Fibroblast of lung (primary cell): ENCODE measurements around the gene CLNK. TPM values are rescaled to one million over a fixed set of nuclear protein-coding genes. Genes with fewer than 3 reads are reported as not detected.

Source experiments
- DNase-seq, 2 donors: peaks; one replicate each; pipeline versions ENCODE4 v3.0.0 to v3.0.0-alpha.2; 2010; ENCODE audit warnings: low read depth in 2 of 2
- H2AFZ ChIP-seq: 2 replicates; pipeline ENCODE4 v1.5.1; 2012; ENCODE audit warnings: low read length, control low read depth, inconsistent platforms
- H3K27ac ChIP-seq: 2 replicates; pipeline ENCODE4 v1.5.1; 2011; ENCODE audit warnings: low read length, control low read depth; ENCODE audit not compliant: insufficient read depth
- H3K27me3 ChIP-seq: 2 replicates; pipeline ENCODE4 v1.5.1; 2011; ENCODE audit warnings: mild to moderate bottlenecking, low read length; ENCODE audit not compliant: control insufficient read depth, insufficient read depth
- H3K36me3 ChIP-seq: 2 replicates; pipeline ENCODE4 v1.5.1; 2011; ENCODE audit warnings: low read length; ENCODE audit not compliant: control insufficient read depth, insufficient read depth
- H3K4me1 ChIP-seq: 2 replicates; pipeline ENCODE4 v1.5.1; 2011; ENCODE audit warnings: low read length; ENCODE audit not compliant: control insufficient read depth, insufficient read depth; ENCODE audit errors: extremely low read depth
- H3K4me2 ChIP-seq: 2 replicates; pipeline ENCODE4 v1.5.1; 2011; ENCODE audit warnings: low read length, control low read depth; ENCODE audit not compliant: insufficient read depth; ENCODE audit errors: extremely low read depth
- H3K4me3 ChIP-seq, 4 experiments: fragments of 200-600 bp in 1 of 4; sonication (generic) in 1 of 4; replicated peaks in 1 of 4; 2 replicates each; pipeline ENCODE4 v1.5.1; 2011 to 2016; ENCODE audit warnings: low read length in 4 of 4, low read depth in 3 of 4, mild to moderate bottlenecking in 3 of 4, control low read depth in 2 of 4, inconsistent platforms in 1 of 4, mixed read lengths in 1 of 4; ENCODE audit not compliant: insufficient read depth in 1 of 4; ENCODE audit errors: control extremely low read depth in 1 of 4
- H3K79me2 ChIP-seq: 2 replicates; pipeline ENCODE4 v1.5.1; 2012; ENCODE audit warnings: mild to moderate bottlenecking, low read length, inconsistent platforms; ENCODE audit not compliant: control insufficient read depth, insufficient read depth
- H3K9ac ChIP-seq: 2 replicates; pipeline ENCODE4 v1.5.1; 2011; ENCODE audit warnings: mild to moderate bottlenecking, low read length, control low read depth; ENCODE audit not compliant: insufficient read depth
- H3K9me3 ChIP-seq: 2 replicates; pipeline ENCODE4 v1.5.1; 2012; ENCODE audit warnings: low read depth, low read length; ENCODE audit not compliant: control insufficient read depth, insufficient read depth
- H4K20me1 ChIP-seq: 2 replicates; pipeline ENCODE4 v1.5.1; 2011; ENCODE audit warnings: low read length; ENCODE audit not compliant: control insufficient read depth, insufficient read depth; ENCODE audit errors: extremely low read depth
- EZH2 ChIP-seq: IDR thresholded peaks from 2 replicates; pipeline ENCODE4 v1.5.1; 2012; ENCODE audit warnings: low read length, control low read depth, mild to moderate bottlenecking; ENCODE audit errors: missing control alignments
- polyA plus RNA-seq, 2 donors: library from polyadenylated mRNA; depleted of rRNA in 1 of 2; stranded (reverse) in 1 of 2; unstranded in 1 of 2; fragments of >200 nt; gene quantifications; 2 replicates each; pipeline ENCODE4 v1.2.1, GENCODE V29; 2011 to 2012; ENCODE audit warnings: missing spikeins in 1 of 2
- total RNA-seq: library from RNA; depleted of rRNA; stranded (reverse); fragments of >200 nt; gene quantifications from 2 replicates; pipeline ENCODE4 v1.2.1, GENCODE V29; 2014
- TF ChIP-seq, protein P1 (sequence below), 2 donors: IDR thresholded peaks in 1 of 2; conservative IDR thresholded peaks in 1 of 2; 1 replicate in 1 of 2; 2 replicates in 1 of 2; pipeline ENCODE4 v1.5.1; 2011 to 2012; ENCODE audit warnings: low read length in 2 of 2, control low read depth in 1 of 2, inconsistent platforms in 1 of 2, low read depth in 1 of 2, mild to moderate bottlenecking in 1 of 2

Gene CLNK
- total and polyA plus RNA-seq, 2 donors (not counting 1 experiment from before 2014, with no cell fraction given): not detected

- H3K4me1 ChIP-seq: no peaks in the 10 kb centered on the region
- H3K9me3 ChIP-seq: no peaks in the 10 kb centered on the region
- H3K36me3 ChIP-seq: no peaks in the 10 kb centered on the region
- H4K20me1 ChIP-seq: no peaks in the 10 kb centered on the region
- H3K79me2 ChIP-seq: no peaks in the 10 kb centered on the region
- H3K9ac ChIP-seq: no peak overlapping the region
- H2AFZ ChIP-seq: no peak overlapping the region
- no peaks in the 10 kb centered on the region for H3K27me3 ChIP-seq
- H3K4me2 ChIP-seq: no peak overlapping the region
- no peak overlapping the region for H3K27ac ChIP-seq
- H3K4me3 ChIP-seq: no peak overlapping the region
- TF ChIP-seq EZH2: no peak
- TF ChIP-seq, protein P1, sequence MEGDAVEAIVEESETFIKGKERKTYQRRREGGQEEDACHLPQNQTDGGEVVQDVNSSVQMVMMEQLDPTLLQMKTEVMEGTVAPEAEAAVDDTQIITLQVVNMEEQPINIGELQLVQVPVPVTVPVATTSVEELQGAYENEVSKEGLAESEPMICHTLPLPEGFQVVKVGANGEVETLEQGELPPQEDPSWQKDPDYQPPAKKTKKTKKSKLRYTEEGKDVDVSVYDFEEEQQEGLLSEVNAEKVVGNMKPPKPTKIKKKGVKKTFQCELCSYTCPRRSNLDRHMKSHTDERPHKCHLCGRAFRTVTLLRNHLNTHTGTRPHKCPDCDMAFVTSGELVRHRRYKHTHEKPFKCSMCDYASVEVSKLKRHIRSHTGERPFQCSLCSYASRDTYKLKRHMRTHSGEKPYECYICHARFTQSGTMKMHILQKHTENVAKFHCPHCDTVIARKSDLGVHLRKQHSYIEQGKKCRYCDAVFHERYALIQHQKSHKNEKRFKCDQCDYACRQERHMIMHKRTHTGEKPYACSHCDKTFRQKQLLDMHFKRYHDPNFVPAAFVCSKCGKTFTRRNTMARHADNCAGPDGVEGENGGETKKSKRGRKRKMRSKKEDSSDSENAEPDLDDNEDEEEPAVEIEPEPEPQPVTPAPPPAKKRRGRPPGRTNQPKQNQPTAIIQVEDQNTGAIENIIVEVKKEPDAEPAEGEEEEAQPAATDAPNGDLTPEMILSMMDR (conservative IDR thresholded peaks at IDR 0.05 in 1 of 2, IDR thresholded peaks at IDR 0.05 in 1 of 2; ENCODE audit: low read depth in 1 of 2, low read length in 2 of 2): no peak
- DNase-seq: no peak
These were observed 30.6 kb upstream of the CLNK start for GRCh38 chr4:10715135-10715534.

- TF ChIP-seq, protein P1 (conservative IDR thresholded peaks at IDR 0.05 in 1 of 2, IDR thresholded peaks at IDR 0.05 in 1 of 2; ENCODE audit: low read depth in 1 of 2, low read length in 2 of 2): no peak
- no peak for TF ChIP-seq EZH2
- H3K4me1 ChIP-seq: no peaks in the 10 kb centered on the region
These were observed 29.0 kb upstream of the CLNK start for GRCh38 chr4:10713591-10713990.

DNA sequence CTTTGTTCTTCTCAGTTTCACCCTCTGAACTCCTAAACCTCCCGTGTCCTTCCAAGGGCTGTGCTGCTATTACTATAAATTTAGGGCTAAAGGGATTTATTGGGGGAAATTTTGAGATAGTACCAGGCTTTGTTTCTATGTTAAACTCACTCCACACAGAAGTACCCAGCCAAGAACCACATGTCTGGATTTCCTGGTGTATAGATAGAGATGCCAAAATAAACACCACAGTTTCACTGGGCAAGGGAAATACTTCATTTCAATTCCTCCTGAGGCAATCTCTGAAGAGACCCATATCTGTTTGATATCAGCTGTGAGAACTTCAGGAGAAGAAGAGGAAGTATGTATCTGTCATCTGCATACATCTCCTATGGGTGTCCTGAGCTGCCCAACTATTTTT lies 21.7 kb upstream of the CLNK start:
- no peak overlapping the region for H2AFZ ChIP-seq
- peak; percentile 29 to 44 for DNase-seq
- TF ChIP-seq, protein P1 (conservative IDR thresholded peaks at IDR 0.05 in 1 of 2, IDR thresholded peaks at IDR 0.05 in 1 of 2; ENCODE audit: low read depth in 1 of 2, low read length in 2 of 2): no peak
- no peak for TF ChIP-seq EZH2

More at GRCh38 chr4:10713591-10713990, 29.0 kb upstream of the CLNK start:
- Histone ChIP-seq H3K4me3 (no peak overlapping the region), H4K20me1 (no peaks in the 10 kb centered on the region), H3K27ac (no peak overlapping the region), H2AFZ (no peak overlapping the region), H3K27me3 (no peaks in the 10 kb centered on the region), H3K9me3 (no peaks in the 10 kb centered on the region), H3K4me2 (no peak overlapping the region), H3K36me3 (no peaks in the 10 kb centered on the region), H3K9ac (no peak overlapping the region), H3K79me2 (no peaks in the 10 kb centered on the region)
- DNase-seq: no peak

More for the DNA sequence above, 21.7 kb upstream of the CLNK start:
- Histone ChIP-seq H3K79me2 (no peaks in the 10 kb centered on the region), H3K27me3 (no peaks in the 10 kb centered on the region), H3K9ac (no peak overlapping the region), H3K27ac (no peak overlapping the region), H3K4me1 (no peaks in the 10 kb centered on the region), H3K36me3 (no peaks in the 10 kb centered on the region), H3K4me3 (no peak overlapping the region), H3K4me2 (no peak overlapping the region), H3K9me3 (no peaks in the 10 kb centered on the region), H4K20me1 (no peaks in the 10 kb centered on the region)
